CD14-positive monocyte (primary cell): ENCODE measurements around the gene PTPN14. TPM values are rescaled to one million over a fixed set of nuclear protein-coding genes. Genes with fewer than 3 reads are reported as not detected.

Source experiments
- DNase-seq, 3 donors: peaks; one replicate each; pipeline ENCODE4 v3.0.0-alpha.2; 2011 to 2022
- H2AFZ ChIP-seq: 2 replicates; pipeline ENCODE4 v1.6.0; 2012; ENCODE audit warnings: mild to moderate bottlenecking, low read depth, low read length, inconsistent platforms; ENCODE audit not compliant: insufficient read depth, poor library complexity, severe bottlenecking
- H3K27ac ChIP-seq, 2 donors: 1 replicate in 1 of 2; 2 replicates in 1 of 2; pipeline ENCODE4 v1.5.1; 2012 to 2013; ENCODE audit warnings: low read length in 2 of 2, control low read depth in 1 of 2, inconsistent platforms in 1 of 2, low read depth in 1 of 2, mild to moderate bottlenecking in 1 of 2
- H3K27me3 ChIP-seq, 2 donors: one replicate each; pipeline versions ENCODE4 v1.6.0 to v1.6.1; 2011 to 2013; ENCODE audit warnings: low read length in 2 of 2; ENCODE audit not compliant: control insufficient read depth in 2 of 2, insufficient read depth in 2 of 2
- H3K36me3 ChIP-seq, 2 donors: replicated peaks in 1 of 2; 1 replicate in 1 of 2; 2 replicates in 1 of 2; pipeline versions ENCODE4 v1.5.1 to v1.6.1; 2012 to 2013; ENCODE audit warnings: low read length in 2 of 2, control low read depth in 1 of 2, inconsistent platforms in 1 of 2, mild to moderate bottlenecking in 1 of 2; ENCODE audit not compliant: insufficient read depth in 2 of 2, control insufficient read depth in 1 of 2
- H3K4me1 ChIP-seq, 2 donors: 1 replicate in 1 of 2; 2 replicates in 1 of 2; pipeline versions ENCODE4 v1.5.1 to v1.6.1; 2012 to 2013; ENCODE audit warnings: low read length in 2 of 2, control low read depth in 1 of 2, inconsistent platforms in 1 of 2, mild to moderate bottlenecking in 1 of 2, moderate library complexity in 1 of 2; ENCODE audit not compliant: insufficient read depth in 2 of 2, control insufficient read depth in 1 of 2
- H3K4me2 ChIP-seq: replicated peaks from 2 replicates; pipeline ENCODE3; 2012; ENCODE audit warnings: low read length, moderate library complexity, mild to moderate bottlenecking; ENCODE audit not compliant: poor library complexity, severe bottlenecking; ENCODE audit errors: extremely low read depth
- H3K4me3 ChIP-seq, 3 experiments: fragments of 200-600 bp in 1 of 3; sonication (generic) in 1 of 3; replicated peaks in 1 of 3; 1 replicate in 2 of 3; 2 replicates in 1 of 3; pipeline ENCODE4 v1.5.1; 2011 to 2013; ENCODE audit warnings: low read length in 3 of 3, mild to moderate bottlenecking in 3 of 3, control low read depth in 2 of 3, low read depth in 2 of 3, inconsistent platforms in 1 of 3, moderate library complexity in 1 of 3
- H3K79me2 ChIP-seq: 2 replicates; pipeline ENCODE4 v1.6.0; 2012; ENCODE audit warnings: mild to moderate bottlenecking, control low read depth, inconsistent platforms, low read length, moderate library complexity; ENCODE audit not compliant: insufficient read depth
- H3K9ac ChIP-seq: 2 replicates; pipeline ENCODE4 v1.6.0; 2017; ENCODE audit warnings: low read length, mild to moderate bottlenecking; ENCODE audit not compliant: insufficient read depth, poor library complexity, severe bottlenecking
- H3K9me3 ChIP-seq, 2 donors: replicated peaks in 1 of 2; 1 replicate in 1 of 2; 2 replicates in 1 of 2; pipeline versions ENCODE4 v1.5.1 to v1.6.1; 2012 to 2013; ENCODE audit warnings: low read length in 2 of 2, control low read depth in 1 of 2; ENCODE audit not compliant: control insufficient read depth in 1 of 2, insufficient read depth in 1 of 2
- H4K20me1 ChIP-seq: 2 replicates; pipeline ENCODE4 v1.6.0; 2012; ENCODE audit warnings: mild to moderate bottlenecking, low read length, control low read depth, moderate library complexity; ENCODE audit not compliant: insufficient read depth
- H3K27ac Mint-ChIP-seq, 7 donors: one replicate each; pipeline ENCODE4 v1.8.0; 2020; ENCODE audit warnings: mild to moderate bottlenecking in 7 of 7, mixed read lengths in 7 of 7, moderate library complexity in 6 of 7, inconsistent platforms in 2 of 7
- H3K27me3 Mint-ChIP-seq, 3 donors: one replicate each; pipeline ENCODE4 v1.8.0; 2021 to 2022; ENCODE audit warnings: low read depth in 3 of 3, mild to moderate bottlenecking in 3 of 3, mixed read lengths in 3 of 3, moderate library complexity in 3 of 3, inconsistent platforms in 1 of 3
- H3K36me3 Mint-ChIP-seq, 2 donors: one replicate each; pipeline ENCODE4 v1.8.0; 2020; ENCODE audit warnings: mixed read lengths in 2 of 2, inconsistent platforms in 1 of 2, mild to moderate bottlenecking in 1 of 2
- H3K4me1 Mint-ChIP-seq: one replicate; pipeline ENCODE4 v1.8.0; 2020; ENCODE audit warnings: mild to moderate bottlenecking, mixed read lengths
- H3K4me3 Mint-ChIP-seq, 2 donors: one replicate each; pipeline ENCODE4 v1.8.0; 2020; ENCODE audit warnings: mild to moderate bottlenecking in 2 of 2, mixed read lengths in 2 of 2, moderate library complexity in 1 of 2
- H3K9me3 Mint-ChIP-seq, 7 donors: one replicate each; pipeline ENCODE4 v1.8.0; 2020 to 2022; ENCODE audit warnings: mixed read lengths in 7 of 7, mild to moderate bottlenecking in 6 of 7, moderate library complexity in 6 of 7, inconsistent platforms in 2 of 7
- CTCF ChIP-seq: fragments of 200-600 bp; IDR thresholded peaks from one replicate; pipeline ENCODE4 v1.8.0; 2022; ENCODE audit warnings: antibody characterized with exemption, mild to moderate bottlenecking
- WGBS: methylation state at CpG from one replicate; pipeline ENCODE4 v1.1.5; 2013; ENCODE audit warnings: missing lambda C conversion rate; ENCODE audit not compliant: insufficient coverage; 5-methylcytosine and 5-hydroxymethylcytosine counted together
- intact Hi-C, 2 donors: fragments of 100-400 bp; cut with micrococcal nuclease; formaldehyde crosslinking; loops; one replicate each; pipeline versions ENCODE4 v1.15.0 to v1.15.1; 2023
- polyA plus RNA-seq, 3 donors: library from polyadenylated mRNA; depleted of rRNA in 1 of 3; unstranded in 2 of 3; stranded (reverse) in 1 of 3; fragments of 300-500 nt in 2 of 3; fragments of >200 nt in 1 of 3; fragmentation: Illumina TruSeq in 2 of 3; gene quantifications; 1 replicate in 2 of 3; 2 replicates in 1 of 3; pipeline ENCODE4 v1.2.3, GENCODE V29; 2012 to 2021

Gene PTPN14
- polyA plus RNA-seq, 3 donors: 0.01 TPM; not detected in 1

DNA sequence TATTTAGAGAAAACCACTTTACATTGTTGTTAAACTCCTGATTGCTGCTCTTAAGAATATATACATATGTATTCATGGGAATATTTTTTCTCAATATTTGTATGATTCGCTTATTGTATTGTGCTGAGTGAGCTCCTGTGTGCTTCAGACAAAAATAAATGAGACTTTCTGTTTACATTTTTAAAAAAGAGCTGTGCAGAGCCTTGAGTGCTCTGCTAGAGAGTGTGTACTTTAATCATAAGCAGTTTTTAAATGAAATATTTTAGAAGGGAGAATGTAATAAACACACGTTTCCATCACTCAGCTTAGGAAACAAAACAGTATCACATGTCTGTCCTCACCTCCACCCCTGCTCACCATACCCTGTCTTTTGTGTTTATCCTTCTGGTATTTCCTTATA lies 9.7 kb downstream of the PTPN14 start:
- Histone ChIP-seq H3K9me3 (no peaks in the 10 kb centered on the region), H2AFZ (no peak overlapping the region), H3K27ac (no peak overlapping the region), H3K4me2 (no peak overlapping the region), H4K20me1 (no peaks in the 10 kb centered on the region), H3K27me3 (peaks cover 0 to 2% of the 10 kb centered on the region in 2 donors), H3K9ac (no peak overlapping the region), H3K4me3 (no peak overlapping the region), H3K79me2 (no peaks in the 10 kb centered on the region), H3K36me3 (no peaks in the 10 kb centered on the region), H3K4me1 (no peaks in the 10 kb centered on the region)
- Mint-ChIP-seq H3K4me1 (no peaks in the 10 kb centered on the region), H3K4me3 (no peak overlapping the region), H3K36me3 (no peaks in the 10 kb centered on the region), H3K9me3 (no peaks in the 10 kb centered on the region), H3K27me3 (peaks cover 0 to 13% (median 11%) of the 10 kb centered on the region in 3 donors), H3K27ac (no peak overlapping the region)
- DNase-seq: no peak
- WGBS: no CpG with 5 or more reads among the region's 2 CpGs
- no peak for TF ChIP-seq CTCF
- intact Hi-C loops: no loop called here

GRCh38 chr1:214541206-214541605 lies 10.2 kb downstream of the PTPN14 start:
- H4K20me1 ChIP-seq: no peaks in the 10 kb centered on the region
- no peak for DNase-seq
- H3K9me3 ChIP-seq: no peaks in the 10 kb centered on the region
- no peaks in the 10 kb centered on the region for H3K79me2 ChIP-seq
- intact Hi-C loops: no loop called here
- no peak overlapping the region for H3K4me2 ChIP-seq
- no peak overlapping the region for H2AFZ ChIP-seq
- Mint-ChIP-seq H3K4me1 (no peaks in the 10 kb centered on the region), H3K36me3 (no peaks in the 10 kb centered on the region), H3K27me3 (peaks cover 0 to 12% (median 11%) of the 10 kb centered on the region in 3 donors), H3K4me3 (no peak overlapping the region), H3K27ac (no peak overlapping the region), H3K9me3 (no peaks in the 10 kb centered on the region)
- TF ChIP-seq CTCF: no peak
- peaks cover 0 to 2% of the 10 kb centered on the region in 2 donors for H3K27me3 ChIP-seq
- H3K36me3 ChIP-seq: no peaks in the 10 kb centered on the region
- WGBS: no CpG with 5 or more reads among the region's 2 CpGs
- no peaks in the 10 kb centered on the region for H3K4me1 ChIP-seq
- H3K9ac ChIP-seq: no peak overlapping the region
- no peak overlapping the region for H3K4me3 ChIP-seq
- no peak overlapping the region for H3K27ac ChIP-seq
